GM18499 (cell line): Measurements from ENCODE around the gene IL1R2.
"Not testable (repeated sequence)": the region's sequence is repeated elsewhere in the genome, so short reads cannot be mapped to it uniquely, and the experiment has no call there.

Source experiments
- ATAC-seq: cut with Tn5 transposase; IDR thresholded peaks from one replicate; pipeline ENCODE4 v1.9.1; 2021; ENCODE audit warnings: moderate number of reproducible peaks; ENCODE audit not compliant: insufficient read depth, unreplicated experiment

The IL1R2 gene

GRCh38 chr2:101995019-101995418 is 3.3 kb downstream of the IL1R2 start:
- no peak for ATAC-seq

GRCh38 chr2:101995804-101996203 is 4.0 kb downstream of the IL1R2 start:
- ATAC-seq, result no peak

GRCh38 chr2:101998556-101998895 is 6.8 kb downstream of the IL1R2 start:
- ATAC-seq, result no peak

GRCh38 chr2:101998896-101999789 is 7.4 kb downstream of the IL1R2 start:
- no peak for ATAC-seq

GRCh38 chr2:102000012-102000411 is 8.3 kb downstream of the IL1R2 start:
- no peak for ATAC-seq

- ATAC-seq, result no peak
Measured at GRCh38 chr2:102000813-102001766, 9.3 kb downstream of the IL1R2 start.

GRCh38 chr2:102001767-102002142 is 10.0 kb downstream of the IL1R2 start:
- no peak for ATAC-seq

- no peak for ATAC-seq
Measured at GRCh38 chr2:102002228-102002627, 10.5 kb downstream of the IL1R2 start.

GRCh38 chr2:102002909-102003308 is 11.1 kb downstream of the IL1R2 start:
- not testable (repeated sequence) for ATAC-seq

GRCh38 chr2:102003696-102004095 is 11.9 kb downstream of the IL1R2 start:
- ATAC-seq, result no peak

- ATAC-seq, result no peak
Measured at GRCh38 chr2:102004581-102004980, 12.8 kb downstream of the IL1R2 start.

- ATAC-seq, result no peak
Measured at GRCh38 chr2:102005449-102005848, 13.7 kb downstream of the IL1R2 start.

- ATAC-seq, result no peak
Measured at GRCh38 chr2:102005989-102006885, 14.5 kb downstream of the IL1R2 start.

- ATAC-seq, result no peak
Measured at GRCh38 chr2:102006886-102007278, 15.1 kb downstream of the IL1R2 start.

- ATAC-seq, result no peak
Measured at GRCh38 chr2:102008490-102008889, 16.7 kb downstream of the IL1R2 start.

GRCh38 chr2:102009557-102009956 is 17.8 kb downstream of the IL1R2 start:
- no peak for ATAC-seq

GRCh38 chr2:102010902-102011301 is 19.1 kb downstream of the IL1R2 start:
- no peak for ATAC-seq

- no peak for ATAC-seq
Measured at GRCh38 chr2:102012061-102012614, 20.4 kb downstream of the IL1R2 start.

GRCh38 chr2:102013206-102014040 is 21.7 kb downstream of the IL1R2 start:
- ATAC-seq, result no peak
